Liver (tissue), 3 donors: ENCODE measurements around the gene TMEM238L.

ENCODE experiments used
- EGR1 ChIP-seq, 2 donors: IDR thresholded peaks; 2 replicates each; pipeline ENCODE4 v1.6.1; 2016 to 2018; ENCODE audit warnings: antibody characterized with exemption in 2 of 2, low read depth in 2 of 2
- GABPA ChIP-seq, 2 donors: IDR thresholded peaks in 1 of 2; conservative IDR thresholded peaks in 1 of 2; 2 replicates each; pipeline ENCODE4 v1.6.1; 2016; ENCODE audit warnings: antibody characterized with exemption in 2 of 2, mild to moderate bottlenecking in 1 of 2, moderate library complexity in 1 of 2
- JUND ChIP-seq, 2 donors: IDR thresholded peaks; 2 replicates each; pipeline ENCODE4 v1.6.1; 2016; ENCODE audit warnings: antibody characterized with exemption in 2 of 2
- RAD21 ChIP-seq, 2 donors: IDR thresholded peaks; 2 replicates each; pipeline ENCODE4 v1.6.1; 2016; ENCODE audit warnings: antibody characterized with exemption in 2 of 2, mild to moderate bottlenecking in 2 of 2
- SP1 ChIP-seq: IDR thresholded peaks from 2 replicates; pipeline ENCODE4 v1.6.1; 2018; ENCODE audit warnings: antibody characterized with exemption, mild to moderate bottlenecking
- TAF1 ChIP-seq: conservative IDR thresholded peaks from 2 replicates; pipeline ENCODE4 v1.6.1; 2016; ENCODE audit warnings: antibody characterized with exemption, mild to moderate bottlenecking
- YY1 ChIP-seq: IDR thresholded peaks from 2 replicates; pipeline ENCODE4 v1.6.1; 2016; ENCODE audit warnings: antibody characterized with exemption, mild to moderate bottlenecking
- TF ChIP-seq, protein P1 (sequence below): fragments of 150-350 bp; IDR thresholded peaks from 2 replicates; pipeline ENCODE4 v1.5.1; 2017; ENCODE audit warnings: improper control_type of control experiment, low read depth, low read length; ENCODE audit not compliant: missing input control
- TF ChIP-seq, protein P2 (sequence below): IDR thresholded peaks from 2 replicates; pipeline ENCODE4 v1.6.1; 2016; ENCODE audit warnings: antibody characterized with exemption, mild to moderate bottlenecking
- TF ChIP-seq, protein P3 (sequence below): IDR thresholded peaks from 2 replicates; pipeline ENCODE4 v1.6.1; 2016; ENCODE audit warnings: antibody characterized with exemption
- TF ChIP-seq, protein P4 (sequence below): IDR thresholded peaks from 2 replicates; pipeline ENCODE4 v1.6.1; 2016; ENCODE audit warnings: antibody characterized with exemption
- TF ChIP-seq, protein P5 (sequence below): IDR thresholded peaks from 2 replicates; pipeline ENCODE4 v1.6.1; 2016; ENCODE audit warnings: antibody characterized with exemption
- donor health status: healthy.
- donor health status: healthy.

DNA sequence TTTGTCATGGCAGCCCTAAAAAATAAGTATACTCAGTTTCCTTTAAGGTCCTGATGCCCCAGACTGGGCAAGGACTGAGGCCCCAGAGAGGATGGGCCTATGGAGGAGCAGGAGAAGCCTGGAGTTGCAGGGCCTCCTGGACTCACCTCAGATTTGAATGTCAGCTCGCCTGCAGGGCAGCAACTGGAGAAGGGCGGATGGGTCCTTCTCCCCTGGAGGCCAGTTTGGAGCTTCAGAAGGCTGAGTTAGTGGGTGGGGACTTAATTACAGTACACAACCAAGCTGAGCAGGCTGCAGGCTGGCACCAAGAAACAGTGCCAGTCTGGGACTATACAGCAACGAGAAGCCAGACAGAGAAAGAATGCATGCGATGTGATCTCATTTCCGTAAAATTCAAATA is 27.8 kb upstream of the TMEM238L start:
- TF ChIP-seq, protein P1, sequence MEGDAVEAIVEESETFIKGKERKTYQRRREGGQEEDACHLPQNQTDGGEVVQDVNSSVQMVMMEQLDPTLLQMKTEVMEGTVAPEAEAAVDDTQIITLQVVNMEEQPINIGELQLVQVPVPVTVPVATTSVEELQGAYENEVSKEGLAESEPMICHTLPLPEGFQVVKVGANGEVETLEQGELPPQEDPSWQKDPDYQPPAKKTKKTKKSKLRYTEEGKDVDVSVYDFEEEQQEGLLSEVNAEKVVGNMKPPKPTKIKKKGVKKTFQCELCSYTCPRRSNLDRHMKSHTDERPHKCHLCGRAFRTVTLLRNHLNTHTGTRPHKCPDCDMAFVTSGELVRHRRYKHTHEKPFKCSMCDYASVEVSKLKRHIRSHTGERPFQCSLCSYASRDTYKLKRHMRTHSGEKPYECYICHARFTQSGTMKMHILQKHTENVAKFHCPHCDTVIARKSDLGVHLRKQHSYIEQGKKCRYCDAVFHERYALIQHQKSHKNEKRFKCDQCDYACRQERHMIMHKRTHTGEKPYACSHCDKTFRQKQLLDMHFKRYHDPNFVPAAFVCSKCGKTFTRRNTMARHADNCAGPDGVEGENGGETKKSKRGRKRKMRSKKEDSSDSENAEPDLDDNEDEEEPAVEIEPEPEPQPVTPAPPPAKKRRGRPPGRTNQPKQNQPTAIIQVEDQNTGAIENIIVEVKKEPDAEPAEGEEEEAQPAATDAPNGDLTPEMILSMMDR, result no peak
- TF ChIP-seq YY1 (no peak), RAD21 (IDR thresholded peaks at IDR 0.05) (no peak), EGR1 (IDR thresholded peaks at IDR 0.05; ENCODE audit: low read depth in 2 of 2) (no peak), TAF1 (no peak), SP1 (no peak), GABPA (IDR thresholded peaks at IDR 0.05 in 1 of 2, conservative IDR thresholded peaks at IDR 0.05 in 1 of 2) (no peak), JUND (IDR thresholded peaks at IDR 0.05) (no peak)
- TF ChIP-seq, protein P2, sequence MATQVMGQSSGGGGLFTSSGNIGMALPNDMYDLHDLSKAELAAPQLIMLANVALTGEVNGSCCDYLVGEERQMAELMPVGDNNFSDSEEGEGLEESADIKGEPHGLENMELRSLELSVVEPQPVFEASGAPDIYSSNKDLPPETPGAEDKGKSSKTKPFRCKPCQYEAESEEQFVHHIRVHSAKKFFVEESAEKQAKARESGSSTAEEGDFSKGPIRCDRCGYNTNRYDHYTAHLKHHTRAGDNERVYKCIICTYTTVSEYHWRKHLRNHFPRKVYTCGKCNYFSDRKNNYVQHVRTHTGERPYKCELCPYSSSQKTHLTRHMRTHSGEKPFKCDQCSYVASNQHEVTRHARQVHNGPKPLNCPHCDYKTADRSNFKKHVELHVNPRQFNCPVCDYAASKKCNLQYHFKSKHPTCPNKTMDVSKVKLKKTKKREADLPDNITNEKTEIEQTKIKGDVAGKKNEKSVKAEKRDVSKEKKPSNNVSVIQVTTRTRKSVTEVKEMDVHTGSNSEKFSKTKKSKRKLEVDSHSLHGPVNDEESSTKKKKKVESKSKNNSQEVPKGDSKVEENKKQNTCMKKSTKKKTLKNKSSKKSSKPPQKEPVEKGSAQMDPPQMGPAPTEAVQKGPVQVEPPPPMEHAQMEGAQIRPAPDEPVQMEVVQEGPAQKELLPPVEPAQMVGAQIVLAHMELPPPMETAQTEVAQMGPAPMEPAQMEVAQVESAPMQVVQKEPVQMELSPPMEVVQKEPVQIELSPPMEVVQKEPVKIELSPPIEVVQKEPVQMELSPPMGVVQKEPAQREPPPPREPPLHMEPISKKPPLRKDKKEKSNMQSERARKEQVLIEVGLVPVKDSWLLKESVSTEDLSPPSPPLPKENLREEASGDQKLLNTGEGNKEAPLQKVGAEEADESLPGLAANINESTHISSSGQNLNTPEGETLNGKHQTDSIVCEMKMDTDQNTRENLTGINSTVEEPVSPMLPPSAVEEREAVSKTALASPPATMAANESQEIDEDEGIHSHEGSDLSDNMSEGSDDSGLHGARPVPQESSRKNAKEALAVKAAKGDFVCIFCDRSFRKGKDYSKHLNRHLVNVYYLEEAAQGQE, result no peak
- TF ChIP-seq, protein P3, sequence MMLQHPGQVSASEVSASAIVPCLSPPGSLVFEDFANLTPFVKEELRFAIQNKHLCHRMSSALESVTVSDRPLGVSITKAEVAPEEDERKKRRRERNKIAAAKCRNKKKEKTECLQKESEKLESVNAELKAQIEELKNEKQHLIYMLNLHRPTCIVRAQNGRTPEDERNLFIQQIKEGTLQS, result no peak
- TF ChIP-seq, protein P4, sequence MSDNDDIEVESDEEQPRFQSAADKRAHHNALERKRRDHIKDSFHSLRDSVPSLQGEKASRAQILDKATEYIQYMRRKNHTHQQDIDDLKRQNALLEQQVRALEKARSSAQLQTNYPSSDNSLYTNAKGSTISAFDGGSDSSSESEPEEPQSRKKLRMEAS, result no peak
- TF ChIP-seq, protein P5, sequence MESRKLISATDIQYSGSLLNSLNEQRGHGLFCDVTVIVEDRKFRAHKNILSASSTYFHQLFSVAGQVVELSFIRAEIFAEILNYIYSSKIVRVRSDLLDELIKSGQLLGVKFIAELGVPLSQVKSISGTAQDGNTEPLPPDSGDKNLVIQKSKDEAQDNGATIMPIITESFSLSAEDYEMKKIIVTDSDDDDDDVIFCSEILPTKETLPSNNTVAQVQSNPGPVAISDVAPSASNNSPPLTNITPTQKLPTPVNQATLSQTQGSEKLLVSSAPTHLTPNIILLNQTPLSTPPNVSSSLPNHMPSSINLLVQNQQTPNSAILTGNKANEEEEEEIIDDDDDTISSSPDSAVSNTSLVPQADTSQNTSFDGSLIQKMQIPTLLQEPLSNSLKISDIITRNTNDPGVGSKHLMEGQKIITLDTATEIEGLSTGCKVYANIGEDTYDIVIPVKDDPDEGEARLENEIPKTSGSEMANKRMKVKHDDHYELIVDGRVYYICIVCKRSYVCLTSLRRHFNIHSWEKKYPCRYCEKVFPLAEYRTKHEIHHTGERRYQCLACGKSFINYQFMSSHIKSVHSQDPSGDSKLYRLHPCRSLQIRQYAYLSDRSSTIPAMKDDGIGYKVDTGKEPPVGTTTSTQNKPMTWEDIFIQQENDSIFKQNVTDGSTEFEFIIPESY, result no peak
